CD14-positive monocyte (primary cell): ENCODE measurements around the gene ALKAL2. TPM values are rescaled to one million over a fixed set of nuclear protein-coding genes. Genes with fewer than 3 reads are reported as not detected.
A peak's percentile ranks its signal among the peaks of the same experiment; 100 is the strongest.

Experiments used
- DNase-seq, 3 donors: peaks; one replicate each; pipeline ENCODE4 v3.0.0-alpha.2; 2011 to 2022
- H2AFZ ChIP-seq: 2 replicates; pipeline ENCODE4 v1.6.0; 2012; ENCODE audit warnings: mild to moderate bottlenecking, low read depth, low read length, inconsistent platforms; ENCODE audit not compliant: insufficient read depth, poor library complexity, severe bottlenecking
- H3K27ac ChIP-seq, 2 donors: 1 replicate in 1 of 2; 2 replicates in 1 of 2; pipeline ENCODE4 v1.5.1; 2012 to 2013; ENCODE audit warnings: low read length in 2 of 2, control low read depth in 1 of 2, inconsistent platforms in 1 of 2, low read depth in 1 of 2, mild to moderate bottlenecking in 1 of 2
- H3K27me3 ChIP-seq, 2 donors: one replicate each; pipeline versions ENCODE4 v1.6.0 to v1.6.1; 2011 to 2013; ENCODE audit warnings: low read length in 2 of 2; ENCODE audit not compliant: control insufficient read depth in 2 of 2, insufficient read depth in 2 of 2
- H3K36me3 ChIP-seq, 2 donors: replicated peaks in 1 of 2; 1 replicate in 1 of 2; 2 replicates in 1 of 2; pipeline versions ENCODE4 v1.5.1 to v1.6.1; 2012 to 2013; ENCODE audit warnings: low read length in 2 of 2, control low read depth in 1 of 2, inconsistent platforms in 1 of 2, mild to moderate bottlenecking in 1 of 2; ENCODE audit not compliant: insufficient read depth in 2 of 2, control insufficient read depth in 1 of 2
- H3K4me1 ChIP-seq, 2 donors: 1 replicate in 1 of 2; 2 replicates in 1 of 2; pipeline versions ENCODE4 v1.5.1 to v1.6.1; 2012 to 2013; ENCODE audit warnings: low read length in 2 of 2, control low read depth in 1 of 2, inconsistent platforms in 1 of 2, mild to moderate bottlenecking in 1 of 2, moderate library complexity in 1 of 2; ENCODE audit not compliant: insufficient read depth in 2 of 2, control insufficient read depth in 1 of 2
- H3K4me2 ChIP-seq: replicated peaks from 2 replicates; pipeline ENCODE3; 2012; ENCODE audit warnings: low read length, moderate library complexity, mild to moderate bottlenecking; ENCODE audit not compliant: poor library complexity, severe bottlenecking; ENCODE audit errors: extremely low read depth
- H3K4me3 ChIP-seq, 3 experiments: fragments of 200-600 bp in 1 of 3; sonication (generic) in 1 of 3; replicated peaks in 1 of 3; 1 replicate in 2 of 3; 2 replicates in 1 of 3; pipeline ENCODE4 v1.5.1; 2011 to 2013; ENCODE audit warnings: low read length in 3 of 3, mild to moderate bottlenecking in 3 of 3, control low read depth in 2 of 3, low read depth in 2 of 3, inconsistent platforms in 1 of 3, moderate library complexity in 1 of 3
- H3K79me2 ChIP-seq: 2 replicates; pipeline ENCODE4 v1.6.0; 2012; ENCODE audit warnings: mild to moderate bottlenecking, control low read depth, inconsistent platforms, low read length, moderate library complexity; ENCODE audit not compliant: insufficient read depth
- H3K9ac ChIP-seq: 2 replicates; pipeline ENCODE4 v1.6.0; 2017; ENCODE audit warnings: low read length, mild to moderate bottlenecking; ENCODE audit not compliant: insufficient read depth, poor library complexity, severe bottlenecking
- H3K9me3 ChIP-seq, 2 donors: replicated peaks in 1 of 2; 1 replicate in 1 of 2; 2 replicates in 1 of 2; pipeline versions ENCODE4 v1.5.1 to v1.6.1; 2012 to 2013; ENCODE audit warnings: low read length in 2 of 2, control low read depth in 1 of 2; ENCODE audit not compliant: control insufficient read depth in 1 of 2, insufficient read depth in 1 of 2
- H4K20me1 ChIP-seq: 2 replicates; pipeline ENCODE4 v1.6.0; 2012; ENCODE audit warnings: mild to moderate bottlenecking, low read length, control low read depth, moderate library complexity; ENCODE audit not compliant: insufficient read depth
- H3K27ac Mint-ChIP-seq, 7 donors: one replicate each; pipeline ENCODE4 v1.8.0; 2020; ENCODE audit warnings: mild to moderate bottlenecking in 7 of 7, mixed read lengths in 7 of 7, moderate library complexity in 6 of 7, inconsistent platforms in 2 of 7
- H3K27me3 Mint-ChIP-seq, 3 donors: one replicate each; pipeline ENCODE4 v1.8.0; 2021 to 2022; ENCODE audit warnings: low read depth in 3 of 3, mild to moderate bottlenecking in 3 of 3, mixed read lengths in 3 of 3, moderate library complexity in 3 of 3, inconsistent platforms in 1 of 3
- H3K36me3 Mint-ChIP-seq, 2 donors: one replicate each; pipeline ENCODE4 v1.8.0; 2020; ENCODE audit warnings: mixed read lengths in 2 of 2, inconsistent platforms in 1 of 2, mild to moderate bottlenecking in 1 of 2
- H3K4me1 Mint-ChIP-seq: one replicate; pipeline ENCODE4 v1.8.0; 2020; ENCODE audit warnings: mild to moderate bottlenecking, mixed read lengths
- H3K4me3 Mint-ChIP-seq, 2 donors: one replicate each; pipeline ENCODE4 v1.8.0; 2020; ENCODE audit warnings: mild to moderate bottlenecking in 2 of 2, mixed read lengths in 2 of 2, moderate library complexity in 1 of 2
- H3K9me3 Mint-ChIP-seq, 7 donors: one replicate each; pipeline ENCODE4 v1.8.0; 2020 to 2022; ENCODE audit warnings: mixed read lengths in 7 of 7, mild to moderate bottlenecking in 6 of 7, moderate library complexity in 6 of 7, inconsistent platforms in 2 of 7
- CTCF ChIP-seq: fragments of 200-600 bp; IDR thresholded peaks from one replicate; pipeline ENCODE4 v1.8.0; 2022; ENCODE audit warnings: antibody characterized with exemption, mild to moderate bottlenecking
- WGBS: methylation state at CpG from one replicate; pipeline ENCODE4 v1.1.5; 2013; ENCODE audit warnings: missing lambda C conversion rate; ENCODE audit not compliant: insufficient coverage; 5-methylcytosine and 5-hydroxymethylcytosine counted together
- intact Hi-C, 2 donors: fragments of 100-400 bp; cut with micrococcal nuclease; formaldehyde crosslinking; loops; one replicate each; pipeline versions ENCODE4 v1.15.0 to v1.15.1; 2023
- polyA plus RNA-seq, 3 donors: library from polyadenylated mRNA; depleted of rRNA in 1 of 3; unstranded in 2 of 3; stranded (reverse) in 1 of 3; fragments of 300-500 nt in 2 of 3; fragments of >200 nt in 1 of 3; fragmentation: Illumina TruSeq in 2 of 3; gene quantifications; 1 replicate in 2 of 3; 2 replicates in 1 of 3; pipeline ENCODE4 v1.2.3, GENCODE V29; 2012 to 2021

Gene ALKAL2
- polyA plus RNA-seq, 3 donors: not detected

- Mint-ChIP-seq H3K27me3 (peaks cover 0 to 5% (median 2%) of the 10 kb centered on the region in 3 donors), H3K4me3 (no peak overlapping the region), H3K36me3 (no peaks in the 10 kb centered on the region), H3K4me1 (no peaks in the 10 kb centered on the region), H3K9me3 (peaks cover 0 to 3% (median 0%) of the 10 kb centered on the region in 7 donors), H3K27ac (no peak overlapping the region)
- H4K20me1 ChIP-seq: no peaks in the 10 kb centered on the region
- H2AFZ ChIP-seq: no peak overlapping the region
- intact Hi-C loops: no loop called here
- no peaks in the 10 kb centered on the region for H3K79me2 ChIP-seq
- H3K4me2 ChIP-seq: no peak overlapping the region
- no peak overlapping the region for H3K4me3 ChIP-seq
- no peak for TF ChIP-seq CTCF
- H3K4me1 ChIP-seq: no peaks in the 10 kb centered on the region
- H3K27me3 ChIP-seq: no peaks in the 10 kb centered on the region
- no CpG with 5 or more reads among the region's 5 CpGs for WGBS
- no peaks in the 10 kb centered on the region for H3K36me3 ChIP-seq
- no peak overlapping the region for H3K9ac ChIP-seq
- no peaks in the 10 kb centered on the region for H3K9me3 ChIP-seq
- H3K27ac ChIP-seq: no peak overlapping the region
- DNase-seq: no peak
Measured at GRCh38 chr2:310994-311393, 23.1 kb upstream of the ALKAL2 start.

- peaks cover 0 to 3% (median 0%) of the 10 kb centered on the region in 7 donors for H3K9me3 Mint-ChIP-seq
- Histone ChIP-seq H4K20me1 (no peaks in the 10 kb centered on the region), H3K4me2 (no peak overlapping the region), H3K79me2 (no peaks in the 10 kb centered on the region), H3K36me3 (no peaks in the 10 kb centered on the region), H3K27ac (no peak overlapping the region), H3K27me3 (no peaks in the 10 kb centered on the region), H3K9ac (no peak overlapping the region), H3K4me1 (no peaks in the 10 kb centered on the region), H2AFZ (no peak overlapping the region), H3K4me3 (no peak overlapping the region), H3K9me3 (no peaks in the 10 kb centered on the region)
- H3K4me1 Mint-ChIP-seq: no peaks in the 10 kb centered on the region
- intact Hi-C loops: no loop called here
- 86% methylated on average over 6 of the region's 10 CpGs for WGBS
- H3K27ac Mint-ChIP-seq: peak overlapping the region in 1 of 7 donors; percentile 11
- no peak for TF ChIP-seq CTCF
- H3K36me3 Mint-ChIP-seq: no peaks in the 10 kb centered on the region
- no peak overlapping the region for H3K4me3 Mint-ChIP-seq
- no peak for DNase-seq
- peaks cover 0 to 5% (median 2%) of the 10 kb centered on the region in 3 donors for H3K27me3 Mint-ChIP-seq
Measured at GRCh38 chr2:309954-310510, 22.1 kb upstream of the ALKAL2 start.
